ENCODE measurements around the gene ACOT4.
"Not testable (repeated sequence)": the region's sequence is repeated elsewhere in the genome, so short reads cannot be mapped to it uniquely, and the experiment has no call there.

Gene ACOT4

GRCh38 chr14:73582102-73582979 lies 9.3 kb upstream of the ACOT4 start:
- DNase-seq, result not testable (repeated sequence)

DNA sequence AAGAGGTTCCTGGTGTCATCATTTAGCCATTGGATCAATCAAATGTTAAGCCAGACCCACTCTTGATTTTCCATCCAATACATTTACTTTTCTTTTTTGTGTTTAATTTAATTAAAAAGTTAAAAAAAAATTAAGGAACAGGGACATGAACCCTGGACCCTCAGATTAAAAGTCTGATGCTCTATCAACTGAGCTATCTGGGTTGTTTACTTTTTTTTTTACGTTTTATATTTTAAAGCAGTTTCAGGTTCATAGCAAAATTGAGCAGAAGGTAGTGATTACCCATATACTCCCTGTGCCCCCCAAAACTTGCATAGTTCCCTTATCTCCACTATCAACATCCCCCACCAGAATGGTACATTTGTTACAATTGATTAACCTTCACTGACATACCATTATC lies 3.0 kb upstream of the ACOT4 start:
- DNase-seq, result no peak

DNA sequence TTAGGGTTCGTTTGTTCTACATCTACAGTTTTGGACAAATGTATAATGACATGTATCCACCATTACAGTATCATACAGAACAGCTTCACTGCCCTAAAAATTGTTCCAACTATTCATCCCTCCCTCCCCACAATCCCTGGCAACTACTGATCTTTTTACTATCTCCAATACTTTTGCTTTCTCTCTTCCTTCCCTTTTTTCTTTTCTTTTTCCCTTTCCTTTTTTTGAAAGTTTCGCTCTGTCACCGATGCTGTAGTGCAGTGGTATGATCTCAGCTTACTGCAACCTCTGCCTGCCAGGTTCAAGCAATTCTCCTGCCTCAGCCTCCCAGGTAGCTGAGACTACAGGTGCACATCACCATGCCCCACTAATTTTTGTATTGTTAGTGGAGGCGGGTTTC lies 2.6 kb upstream of the ACOT4 start:
- DNase-seq, result no peak

DNA sequence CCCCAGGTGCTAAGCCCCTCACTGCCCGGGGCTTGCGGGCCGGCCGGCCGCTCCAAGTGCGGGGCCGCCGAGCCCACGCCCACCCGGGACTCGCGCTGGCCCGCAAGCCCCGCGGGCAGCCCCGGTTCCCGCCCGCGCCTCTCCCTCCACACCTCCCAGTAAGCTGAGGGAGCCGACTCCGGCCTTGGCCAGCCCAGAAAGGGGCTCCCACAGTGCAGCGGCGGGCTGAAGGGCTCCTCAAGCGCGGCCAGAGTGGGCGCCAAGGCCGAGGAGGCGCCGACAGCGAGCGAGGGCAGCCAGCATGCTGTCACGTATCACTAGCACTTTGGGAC lies 1.0 kb upstream of the ACOT4 start:
- not testable (repeated sequence) for DNase-seq

- no peak for DNase-seq
These were observed 2.8 kb downstream of the ACOT4 start for GRCh38 chr14:73594491-73594890.

DNA sequence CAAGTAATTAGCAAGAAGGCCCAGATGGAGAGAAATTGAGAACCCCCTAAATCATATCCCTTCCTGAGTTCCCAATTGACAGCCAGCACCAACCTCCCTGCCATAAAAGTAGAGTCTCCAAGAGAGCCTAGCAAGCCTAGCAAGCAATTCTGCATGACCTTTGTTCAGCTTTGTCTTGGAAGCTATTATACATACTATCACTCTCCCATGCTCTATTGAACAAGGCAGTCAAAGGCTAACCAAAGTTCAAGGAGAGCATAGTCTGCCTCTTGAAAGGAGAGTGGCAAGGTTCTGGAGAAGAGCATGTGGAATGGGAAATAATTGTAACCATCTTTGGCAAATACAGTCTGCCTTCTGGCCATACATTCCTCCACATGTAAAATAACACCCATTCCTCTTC lies 7.8 kb downstream of the ACOT4 start:
- no peak for DNase-seq

GRCh38 chr14:73602994-73603393 lies 11.3 kb downstream of the ACOT4 start:
- no peak for DNase-seq

DNA sequence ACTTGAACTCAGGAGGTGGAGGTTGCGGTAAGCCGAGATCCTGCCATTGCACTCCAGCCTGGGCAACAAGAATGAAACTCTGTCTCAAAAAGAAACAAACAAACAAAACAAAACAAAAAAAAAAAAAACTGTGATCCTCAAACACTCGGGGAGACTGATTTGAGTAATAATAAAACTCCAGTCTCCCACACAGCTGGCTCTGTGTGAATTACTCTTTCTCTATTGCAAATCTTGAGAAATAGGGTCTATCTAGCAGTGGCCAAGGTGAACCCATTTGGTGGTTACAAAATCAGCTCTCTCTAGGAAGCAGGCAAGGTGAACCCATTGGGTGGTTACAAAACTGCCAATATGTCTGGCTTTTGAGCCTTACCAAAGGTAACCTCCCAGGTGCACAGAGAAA lies 14.6 kb downstream of the ACOT4 start:
- no peak for DNase-seq

GRCh38 chr14:73607241-73607640 lies 15.6 kb downstream of the ACOT4 start:
- DNase-seq, result no peak

DNA sequence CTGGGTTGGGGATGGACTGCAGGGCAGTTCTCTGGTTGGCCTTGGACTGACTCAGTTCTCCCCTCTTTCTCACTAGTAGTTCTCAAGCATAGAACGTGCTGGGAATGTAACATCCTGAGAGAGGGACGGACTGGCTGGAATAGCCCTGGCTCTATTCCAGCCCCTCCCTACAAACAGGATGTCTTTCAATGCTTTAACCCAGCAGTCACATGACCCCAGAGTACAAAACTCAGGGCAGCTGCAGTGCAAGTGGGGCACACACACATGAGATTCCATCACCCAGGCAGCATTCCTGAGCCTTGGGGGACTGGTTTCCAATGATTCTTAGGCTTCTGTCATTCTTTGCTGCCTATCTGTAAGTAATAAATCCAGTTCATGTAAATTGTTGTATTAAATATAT lies 19.0 kb downstream of the ACOT4 start:
- DNase-seq, result no peak

DNA sequence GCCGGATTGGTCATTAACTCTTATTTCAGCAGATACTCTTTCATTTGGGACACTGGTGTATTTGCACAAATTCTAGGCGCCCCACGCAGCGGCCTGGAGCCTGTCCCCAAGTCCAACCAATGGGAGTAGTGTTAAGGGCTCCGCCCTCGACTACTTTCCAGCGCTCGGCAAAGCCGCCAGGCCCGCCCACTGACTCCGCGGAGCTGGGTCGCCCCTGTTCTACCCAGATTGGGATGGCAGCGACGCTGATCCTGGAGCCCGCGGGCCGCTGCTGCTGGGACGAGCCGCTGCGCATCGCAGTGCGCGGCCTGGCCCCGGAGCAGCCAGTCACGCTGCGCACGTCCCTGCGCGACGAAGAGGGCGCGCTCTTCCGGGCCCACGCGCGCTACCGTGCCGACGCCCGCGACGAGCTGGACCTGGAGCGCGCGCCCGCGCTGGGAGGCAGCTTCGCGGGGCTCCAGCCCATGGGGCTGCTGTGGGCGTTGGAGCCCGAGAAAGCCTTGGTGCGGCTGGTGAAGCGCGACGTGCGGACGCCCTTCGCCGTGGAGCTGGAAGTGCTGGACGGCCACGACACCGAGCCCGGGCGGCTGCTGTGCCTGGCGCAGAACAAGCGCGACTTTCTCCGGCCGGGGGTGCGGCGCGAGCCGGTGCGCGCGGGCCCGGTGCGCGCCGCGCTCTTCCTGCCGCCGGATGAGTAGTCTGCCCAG lies 20.8 kb downstream of the ACOT4 start, which contains the start of gene ACOT6:
TSS of gene ACOT6 (plus strand) at position 179 of the 707 bp plus-strand sequence. CDS start at position 234, 55 bp downstream.
- peak; percentile 47 to 87 for DNase-seq

- no peak for DNase-seq
These were observed 21.3 kb downstream of the ACOT4 start for GRCh38 chr14:73613046-73613383.

- DNase-seq, result no peak
These were observed 21.8 kb downstream of the ACOT4 start for GRCh38 chr14:73613419-73613963.

- DNase-seq, result no peak
These were observed 25.2 kb downstream of the ACOT4 start for GRCh38 chr14:73616831-73617230.

GRCh38 chr14:73619524-73619923 lies 27.9 kb downstream of the ACOT4 start:
- no peak for DNase-seq

GRCh38 chr14:73620268-73620667 lies 28.6 kb downstream of the ACOT4 start:
- DNase-seq, result no peak

GRCh38 chr14:73623504-73624054 lies 31.9 kb downstream of the ACOT4 start:
- DNase-seq, result no peak

DNA sequence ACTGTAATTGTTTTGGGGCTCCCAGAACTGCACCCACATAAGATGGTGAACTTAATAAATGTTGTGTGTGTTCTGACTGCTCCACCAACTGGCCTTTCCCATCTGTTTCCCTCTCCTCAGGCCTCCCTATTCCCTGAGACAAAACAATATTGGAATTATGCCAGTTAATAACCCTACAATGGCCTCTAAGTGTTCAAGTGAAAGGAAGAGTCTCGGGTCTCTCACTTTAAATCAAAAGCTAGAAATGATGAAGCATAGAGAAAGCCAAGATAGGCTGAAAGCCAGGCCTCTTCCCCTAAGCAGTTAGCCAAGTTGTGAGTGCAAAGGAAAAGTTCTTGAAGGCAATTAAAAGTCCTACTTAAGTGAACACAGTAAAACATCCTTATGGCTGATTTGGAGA lies 34.0 kb downstream of the ACOT4 start:
- no peak for DNase-seq

DNA sequence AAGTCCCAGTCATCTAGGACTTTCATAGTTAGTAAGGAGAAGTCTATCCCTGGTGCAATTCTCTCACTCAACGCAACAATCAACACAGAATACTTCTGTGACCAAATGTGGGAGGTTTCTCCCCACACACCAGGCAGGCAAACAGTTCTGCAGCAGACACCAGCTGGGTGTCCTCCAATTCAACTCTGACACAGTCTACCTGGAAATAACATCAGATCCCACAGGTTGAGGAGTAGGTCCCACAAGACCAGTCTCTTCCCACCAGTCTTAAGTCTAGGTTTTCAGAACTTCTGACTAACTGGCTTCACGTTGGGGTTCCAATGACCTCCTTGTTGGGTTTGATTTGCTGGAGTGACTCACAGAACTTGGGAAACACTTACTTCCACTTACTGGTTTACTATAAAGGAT lies 35.5 kb downstream of the ACOT4 start:
- DNase-seq, result no peak

DNA sequence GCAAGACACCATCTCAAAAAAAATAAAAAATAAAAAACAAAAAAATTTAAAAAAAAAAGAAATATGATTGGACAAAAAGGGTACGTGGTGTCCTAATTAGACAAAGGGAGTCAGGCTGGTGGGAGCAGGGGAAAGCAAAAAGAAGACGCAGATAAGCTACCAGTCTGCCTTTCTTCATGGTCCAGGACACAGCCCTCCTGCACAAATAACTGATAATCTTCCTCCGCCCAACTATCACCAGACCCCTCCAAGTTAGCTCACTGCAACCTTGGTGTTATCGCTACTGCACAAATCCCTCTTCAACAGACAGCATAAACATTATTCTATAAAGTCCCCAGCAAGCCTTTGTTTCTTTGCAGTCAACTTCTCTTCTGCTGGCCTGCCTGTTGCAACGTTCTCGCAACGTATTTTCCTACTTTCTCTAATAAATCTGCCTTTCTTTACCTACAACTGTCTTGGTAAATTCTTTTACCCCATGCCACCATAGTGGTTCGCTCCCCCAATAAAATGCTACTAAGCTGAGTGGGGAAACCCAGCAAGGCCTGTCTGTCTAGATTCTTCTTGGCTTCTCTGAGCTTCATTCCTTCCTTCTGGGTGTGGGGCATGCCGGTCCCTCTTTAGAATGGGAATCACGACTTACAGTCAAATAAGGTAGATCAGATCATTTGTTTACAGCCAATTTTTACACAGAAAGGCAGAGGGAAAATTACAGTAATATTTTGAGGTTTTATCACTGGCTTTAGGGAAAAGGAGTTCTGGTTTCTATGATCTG lies 38.5 kb downstream of the ACOT4 start:
- DNase-seq, result no peak

DNA sequence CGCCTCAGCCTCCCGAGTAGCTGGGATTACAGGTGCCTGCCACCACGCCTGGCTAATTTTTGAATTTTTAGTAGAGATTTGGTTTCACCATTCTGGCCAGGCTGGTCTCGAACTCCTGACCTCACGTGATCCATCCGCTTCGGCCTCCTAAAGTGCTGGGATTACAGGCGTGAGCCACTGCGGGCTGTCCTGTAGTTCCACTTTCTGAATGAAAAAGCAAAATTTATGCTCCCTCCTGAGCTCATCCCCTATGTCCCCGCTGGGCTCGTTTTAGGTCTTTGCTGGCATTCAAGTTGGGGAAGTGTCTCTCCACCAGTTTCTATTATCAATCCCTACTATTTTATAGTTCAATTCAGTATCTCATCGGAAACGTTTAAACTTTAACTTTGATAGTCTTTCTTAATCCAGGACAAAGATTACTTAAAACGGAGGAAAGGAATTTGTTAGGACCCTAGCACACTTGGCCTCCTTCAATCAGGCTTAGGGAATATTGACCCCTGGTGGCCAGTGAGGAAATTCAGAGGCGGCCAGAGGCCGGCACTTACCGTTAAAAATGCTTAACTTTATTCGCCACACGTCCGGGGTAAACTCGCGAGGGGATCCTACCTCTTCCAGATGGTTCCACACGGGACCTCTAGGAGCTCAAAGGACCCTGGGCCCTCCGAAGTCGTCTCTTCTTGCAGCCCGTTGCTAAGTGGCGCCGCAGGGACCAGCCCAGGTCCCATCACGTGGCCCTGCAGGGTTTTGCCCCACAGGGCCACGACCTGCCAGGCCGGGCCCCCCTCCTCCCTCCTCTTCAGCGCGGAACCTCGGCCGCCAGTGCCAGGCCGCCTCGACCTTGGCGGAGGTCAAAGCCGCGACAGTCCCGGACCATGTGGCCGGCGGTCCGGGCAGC lies 41.7 kb downstream of the ACOT4 start:
- peak; percentile 43 to 79 for DNase-seq

Measured in NCI-H526 (cell line).